Brain microvascular endothelial cell (primary cell): ENCODE measurements around the gene STT3B.
A peak's percentile ranks its signal among the peaks of the same experiment; 100 is the strongest.

Experiments
- DNase-seq: peaks from one replicate; pipeline ENCODE4 v3.0.0-alpha.2; 2020
- H3K27ac ChIP-seq: fragments of 250-450 bp; sonication (Bioruptor Pico); 2 replicates; pipeline ENCODE4 v1.5.1; 2020; ENCODE audit warnings: mild to moderate bottlenecking, moderate library complexity
- H3K27me3 ChIP-seq: fragments of 250-450 bp; sonication (Bioruptor Pico); replicated peaks from 2 replicates; pipeline ENCODE4 v1.5.1; 2020; ENCODE audit warnings: mild to moderate bottlenecking
- H3K36me3 ChIP-seq: fragments of 250-450 bp; sonication (Bioruptor Pico); replicated peaks from 2 replicates; pipeline ENCODE4 v1.5.1; 2020; ENCODE audit warnings: mild to moderate bottlenecking
- H3K4me3 ChIP-seq: 2 replicates; pipeline ENCODE4 v1.5.1; 2011; ENCODE audit warnings: low read depth, mild to moderate bottlenecking, control low read depth, low read length, moderate library complexity
- CTCF ChIP-seq: IDR thresholded peaks from 2 replicates; pipeline ENCODE4 v1.5.1; 2011; ENCODE audit warnings: low read depth, mild to moderate bottlenecking, moderate library complexity, low read length, control low read depth, inconsistent platforms; ENCODE audit errors: missing control alignments
- in situ Hi-C: cut with HindIII; loops from 2 replicates; pipeline ENCODE4 v1.10.0; 2017; ENCODE audit warnings: low sequenced_read_pairs, low pct_ligation_motif_present

Gene STT3B

GRCh38 chr3:31523543-31523942 lies 9.2 kb upstream of the STT3B start:
- Histone ChIP-seq H3K36me3 (no peaks in the 10 kb centered on the region), H3K27ac (no peak overlapping the region), H3K27me3 (no peaks in the 10 kb centered on the region), H3K4me3 (no peak overlapping the region)
- in situ Hi-C loops = no loop called here
- TF ChIP-seq CTCF = no peak
- DNase-seq = no peak

- H3K27ac ChIP-seq = no peak overlapping the region
- no peak overlapping the region for H3K4me3 ChIP-seq
- no peaks in the 10 kb centered on the region for H3K27me3 ChIP-seq
- no peaks in the 10 kb centered on the region for H3K36me3 ChIP-seq
- TF ChIP-seq CTCF = no peak
- DNase-seq = no peak
- in situ Hi-C loops = no loop called here
These were observed 7.2 kb upstream of the STT3B start for GRCh38 chr3:31525532-31525931.

GRCh38 chr3:31529421-31529820 lies 3.3 kb upstream of the STT3B start:
- H3K36me3 ChIP-seq = no peaks in the 10 kb centered on the region
- no peak overlapping the region for H3K4me3 ChIP-seq
- TF ChIP-seq CTCF = no peak
- in situ Hi-C loops = no loop called here
- no peak for DNase-seq
- no peaks in the 10 kb centered on the region for H3K27me3 ChIP-seq
- no peak overlapping the region for H3K27ac ChIP-seq

GRCh38 chr3:31530039-31530959 lies 2.4 kb upstream of the STT3B start:
- no peaks in the 10 kb centered on the region for H3K27me3 ChIP-seq
- H3K4me3 ChIP-seq = no peak overlapping the region
- TF ChIP-seq CTCF = no peak
- H3K27ac ChIP-seq = no peak overlapping the region
- in situ Hi-C loops = no loop called here
- DNase-seq = no peak
- H3K36me3 ChIP-seq = no peaks in the 10 kb centered on the region

- DNase-seq = no peak
- Histone ChIP-seq H3K27ac (no peak overlapping the region), H3K4me3 (peak overlapping the region; percentile 73), H3K36me3 (no peaks in the 10 kb centered on the region), H3K27me3 (no peaks in the 10 kb centered on the region)
- in situ Hi-C loops = no loop called here
- no peak for TF ChIP-seq CTCF
These were observed 1.8 kb upstream of the STT3B start for GRCh38 chr3:31530960-31531335.
